Measurements from ENCODE around the gene CRIM1.

The CRIM1 gene

GRCh38 chr2:36456227-36457175 lies 100.9 kb downstream of the CRIM1 start:
- DNase-seq (ENCODE audit: low read depth): no peak

- DNase-seq (ENCODE audit: low read depth): no peak
These were observed 102.5 kb downstream of the CRIM1 start for GRCh38 chr2:36458106-36458505.

GRCh38 chr2:36459725-36460137 lies 104.2 kb downstream of the CRIM1 start:
- no peak for DNase-seq (ENCODE audit: low read depth)

GRCh38 chr2:36461039-36461681 lies 105.6 kb downstream of the CRIM1 start:
- DNase-seq (ENCODE audit: low read depth): no peak

GRCh38 chr2:36462311-36462935 lies 106.8 kb downstream of the CRIM1 start:
- DNase-seq (ENCODE audit: low read depth): no peak

GRCh38 chr2:36463365-36463764 lies 107.8 kb downstream of the CRIM1 start:
- DNase-seq (ENCODE audit: low read depth): no peak

- no peak for DNase-seq (ENCODE audit: low read depth)
These were observed 108.6 kb downstream of the CRIM1 start for GRCh38 chr2:36464006-36464721.

GRCh38 chr2:36466135-36466534 lies 110.6 kb downstream of the CRIM1 start:
- DNase-seq (ENCODE audit: low read depth): no peak

- no peak for DNase-seq (ENCODE audit: low read depth)
These were observed 113.0 kb downstream of the CRIM1 start for GRCh38 chr2:36468463-36469105.

GRCh38 chr2:36469106-36469477 lies 113.5 kb downstream of the CRIM1 start:
- no peak for DNase-seq (ENCODE audit: low read depth)

GRCh38 chr2:36469710-36470109 lies 114.1 kb downstream of the CRIM1 start:
- DNase-seq (ENCODE audit: low read depth): no peak

- no peak for DNase-seq (ENCODE audit: low read depth)
These were observed 117.7 kb downstream of the CRIM1 start for GRCh38 chr2:36473230-36473629.

GRCh38 chr2:36476411-36476810 lies 120.8 kb downstream of the CRIM1 start:
- no peak for DNase-seq (ENCODE audit: low read depth)

- DNase-seq (ENCODE audit: low read depth): no peak
These were observed 121.7 kb downstream of the CRIM1 start for GRCh38 chr2:36477315-36477714.

- DNase-seq (ENCODE audit: low read depth): no peak
These were observed 122.2 kb downstream of the CRIM1 start for GRCh38 chr2:36477746-36478145.

GRCh38 chr2:36478332-36478738 lies 122.8 kb downstream of the CRIM1 start:
- DNase-seq (ENCODE audit: low read depth): no peak

- no peak for DNase-seq (ENCODE audit: low read depth)
These were observed 123.4 kb downstream of the CRIM1 start for GRCh38 chr2:36478999-36479398.

GRCh38 chr2:36479406-36479805 lies 123.8 kb downstream of the CRIM1 start:
- no peak for DNase-seq (ENCODE audit: low read depth)

- DNase-seq (ENCODE audit: low read depth): no peak
These were observed 124.5 kb downstream of the CRIM1 start for GRCh38 chr2:36480028-36480427.

- no peak for DNase-seq (ENCODE audit: low read depth)
These were observed 125.1 kb downstream of the CRIM1 start for GRCh38 chr2:36480636-36481035.

- no peak for DNase-seq (ENCODE audit: low read depth)
These were observed 126.1 kb downstream of the CRIM1 start for GRCh38 chr2:36481709-36482108.

Measured in stimulated activated CD4-positive, alpha-beta T cell treated with anti-CD3 and anti-CD28 coated beads, Interleukin-2, amount 100 ng/mL, for 4 hours (primary cell).